Stomach (tissue), 9 donors: Measurements from ENCODE around the gene CDH5. TPM values are rescaled to one million over a fixed set of nuclear protein-coding genes. Genes with fewer than 3 reads are reported as not detected.

ENCODE experiments used
- DNase-seq, 2 donors: peaks; one replicate each; pipeline versions ENCODE4 v3.0.0 to v3.0.0-alpha.2; 2013 to 2019
- H3K27ac ChIP-seq, 5 donors: fragments of 200-600 bp in 4 of 5; sonication (generic) in 4 of 5; one replicate each; pipeline ENCODE4 v1.5.1; 2013 to 2019; ENCODE audit warnings: mild to moderate bottlenecking in 1 of 5, moderate library complexity in 1 of 5
- H3K27me3 ChIP-seq, 3 donors: fragments of 200-600 bp; sonication (generic); one replicate each; pipeline ENCODE4 v1.5.1; 2017 to 2019; ENCODE audit warnings: mixed run types in 1 of 3
- H3K36me3 ChIP-seq, 4 donors: fragments of 200-600 bp; sonication (generic); 1 replicate in 3 of 4; 2 replicates in 1 of 4; pipeline ENCODE4 v1.5.1; 2016 to 2019
- H3K4me1 ChIP-seq, 4 donors: fragments of 200-600 bp; sonication (generic); one replicate each; pipeline ENCODE4 v1.5.1; 2016 to 2019
- H3K4me3 ChIP-seq, 4 donors: fragments of 200-600 bp; sonication (generic) in 3 of 4; one replicate each; pipeline ENCODE4 v1.5.1; 2016 to 2019; ENCODE audit warnings: mild to moderate bottlenecking in 1 of 4
- H3K9me3 ChIP-seq, 4 donors: fragments of 200-600 bp; sonication (generic); one replicate each; pipeline ENCODE4 v1.5.1; 2016 to 2019
- CTCF ChIP-seq, 7 experiments: fragments of 450-650 bp in 4 of 7; fragments of 200-600 bp in 3 of 7; sonication (generic) in 3 of 7; IDR thresholded peaks; one replicate each; pipeline ENCODE4 v1.5.1; 2016 to 2019; ENCODE audit warnings: antibody characterized with exemption in 7 of 7, control low read depth in 2 of 7, mild to moderate bottlenecking in 1 of 7
- EP300 ChIP-seq: sonication (generic); formaldehyde crosslinking; IDR thresholded peaks from one replicate; pipeline ENCODE4 v1.6.1; 2017; ENCODE audit warnings: antibody characterized with exemption
- POLR2A ChIP-seq, 4 donors: fragments of 450-650 bp; IDR thresholded peaks; one replicate each; pipeline ENCODE4 v1.6.1; 2016; ENCODE audit warnings: antibody characterized with exemption in 4 of 4, control low read depth in 2 of 4, mild to moderate bottlenecking in 1 of 4, moderate library complexity in 1 of 4
- POLR2AphosphoS5 ChIP-seq, 3 donors: sonication (generic); formaldehyde crosslinking; IDR thresholded peaks; one replicate each; pipeline ENCODE4 v1.6.1; 2016; ENCODE audit warnings: antibody characterized with exemption in 3 of 3
- WGBS, 5 donors: extraction: QIAGEN DNeasy Blood & Tissue Kit in 3 of 5; methylation state at CpG; one replicate each; pipeline versions ENCODE4 v1.1.5 to v1.1.7; 2013 to 2018; 5-methylcytosine and 5-hydroxymethylcytosine counted together
- intact Hi-C: fragments of 100-400 bp; cut with DNase I; formaldehyde crosslinking; loops from one replicate; pipeline ENCODE4 v1.15.1; 2023; ENCODE audit warnings: low total_unique reads
- polyA plus RNA-seq, 3 donors: library from polyadenylated mRNA; stranded (reverse); fragments of 200-250 nt; gene quantifications; one replicate each; pipeline ENCODE4 v1.2.3, GENCODE V29; 2013
- total RNA-seq, 5 donors: library from RNA; depleted of rRNA; stranded (reverse); fragments of >200 nt; gene quantifications; one replicate each; pipeline versions ENCODE4 v1.1.0 to v1.2.3, GENCODE V29; 2014 to 2016
- donor health status: healthy with polysubstance abuse.
- donor health status: Bipolar disorder and iron deficiency.
- donor health status: healthy.

Gene CDH5
- total and polyA plus RNA-seq, 8 donors = 2.4 to 46.9 (median 17.2) TPM

- Histone ChIP-seq H3K4me1 (peaks cover 0 to 2% (median under 1%) of the 10 kb centered on the region in 4 donors), H3K27me3 (peaks cover 0 to 53% (median 8%) of the 10 kb centered on the region in 3 donors), H3K4me3 (no peak overlapping the region), H3K36me3 (no peaks in the 10 kb centered on the region), H3K27ac (no peak overlapping the region), H3K9me3 (no peaks in the 10 kb centered on the region)
- TF ChIP-seq POLR2A (IDR thresholded peaks at IDR 0.05) (no peak), CTCF (IDR thresholded peaks at IDR 0.05) (no peak), EP300 (no peak), POLR2AphosphoS5 (IDR thresholded peaks at IDR 0.05) (no peak)
- WGBS, 5 donors = 80 to 91% (median 84%) methylated on average over 2 of the region's 2 CpGs
- intact Hi-C loops = no loop called here
- no peak for DNase-seq
Measured at GRCh38 chr16:66352304-66352703, 14.2 kb upstream of the CDH5 start.

- TF ChIP-seq POLR2A (IDR thresholded peaks at IDR 0.05) (no peak), CTCF (IDR thresholded peaks at IDR 0.05) (no peak), POLR2AphosphoS5 (IDR thresholded peaks at IDR 0.05) (no peak), EP300 (no peak)
- Histone ChIP-seq H3K36me3 (no peaks in the 10 kb centered on the region), H3K4me3 (no peak overlapping the region), H3K27me3 (peaks cover 0 to 49% (median 8%) of the 10 kb centered on the region in 3 donors), H3K4me1 (peaks cover 0 to 8% (median 3%) of the 10 kb centered on the region in 4 donors), H3K27ac (no peak overlapping the region), H3K9me3 (no peaks in the 10 kb centered on the region)
- DNase-seq = no peak
- WGBS, 5 donors = 74 to 75% (median 74%) methylated on average over 5 of the region's 5 CpGs
- intact Hi-C loops = no loop called here
Measured at GRCh38 chr16:66353055-66353454, 13.4 kb upstream of the CDH5 start.

- Histone ChIP-seq H3K27me3 (peaks cover 0 to 47% (median 8%) of the 10 kb centered on the region in 3 donors), H3K27ac (no peak overlapping the region), H3K4me3 (no peak overlapping the region), H3K36me3 (no peaks in the 10 kb centered on the region), H3K9me3 (no peaks in the 10 kb centered on the region), H3K4me1 (peaks cover 0 to 8% (median 3%) of the 10 kb centered on the region in 4 donors)
- no peak for TF ChIP-seq EP300
- no peak for TF ChIP-seq POLR2A (IDR thresholded peaks at IDR 0.05)
- no peak for TF ChIP-seq POLR2AphosphoS5 (IDR thresholded peaks at IDR 0.05)
- no peak for TF ChIP-seq CTCF (IDR thresholded peaks at IDR 0.05)
- no peak for DNase-seq
- intact Hi-C loops = no loop called here
- WGBS, 5 donors = 42 to 50% (median 47%) methylated on average over 10 to 11 of the region's 11 CpGs
Measured at GRCh38 chr16:66354034-66354909, 12.2 kb upstream of the CDH5 start.

- DNase-seq = no peak
- Histone ChIP-seq H3K27ac (no peak overlapping the region), H3K27me3 (peaks cover 0 to 53% (median 8%) of the 10 kb centered on the region in 3 donors), H3K4me1 (peaks cover 0 to 8% (median 3%) of the 10 kb centered on the region in 4 donors), H3K9me3 (no peaks in the 10 kb centered on the region), H3K4me3 (no peak overlapping the region), H3K36me3 (no peaks in the 10 kb centered on the region)
- TF ChIP-seq POLR2AphosphoS5 (IDR thresholded peaks at IDR 0.05) (no peak), POLR2A (IDR thresholded peaks at IDR 0.05) (no peak), CTCF (IDR thresholded peaks at IDR 0.05) (no peak)
- intact Hi-C loops = no loop called here
- WGBS, 5 donors = 54 to 76% (median 74%) methylated on average over 8 of the region's 8 CpGs
Measured at GRCh38 chr16:66355526-66355925, 11.0 kb upstream of the CDH5 start.
